HCEC 1CT (cell line): ENCODE measurements around the gene MST1R.
"Not testable (repeated sequence)": the region's sequence is repeated elsewhere in the genome, so short reads cannot be mapped to it uniquely, and the experiment has no call there.

Experiments used
- DNase-seq: peaks from one replicate; pipeline ENCODE4 v3.0.0-alpha.2; 2017

Gene MST1R

GRCh38 chr3:49903451-49904424 is at the start of gene MST1R:
MST1R (minus strand) TSS chr3:49903873; CDS start chr3:49903609, 264 bp downstream.
- DNase-seq = no peak

DNA sequence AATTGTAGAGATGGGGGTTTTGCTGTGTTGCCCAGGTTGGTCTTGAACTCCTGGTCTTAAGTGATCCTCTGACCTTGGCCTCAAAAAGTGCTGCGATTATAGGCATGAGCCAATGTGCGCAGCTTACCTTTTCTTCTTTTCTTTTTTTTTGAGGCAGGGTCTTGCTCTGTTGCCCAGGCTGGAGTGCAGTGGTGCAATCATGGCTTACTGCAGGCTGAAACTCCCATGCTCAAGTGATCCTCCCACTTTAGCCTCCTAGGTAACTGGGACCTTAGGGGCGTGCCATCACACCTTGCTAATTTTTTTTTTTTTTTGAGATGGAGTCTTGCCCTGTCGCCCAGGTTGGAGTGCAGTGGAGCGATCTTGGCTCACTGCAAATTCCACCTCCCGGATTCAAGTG is 49.3 kb upstream of the MST1R start:
- no peak for DNase-seq

DNA sequence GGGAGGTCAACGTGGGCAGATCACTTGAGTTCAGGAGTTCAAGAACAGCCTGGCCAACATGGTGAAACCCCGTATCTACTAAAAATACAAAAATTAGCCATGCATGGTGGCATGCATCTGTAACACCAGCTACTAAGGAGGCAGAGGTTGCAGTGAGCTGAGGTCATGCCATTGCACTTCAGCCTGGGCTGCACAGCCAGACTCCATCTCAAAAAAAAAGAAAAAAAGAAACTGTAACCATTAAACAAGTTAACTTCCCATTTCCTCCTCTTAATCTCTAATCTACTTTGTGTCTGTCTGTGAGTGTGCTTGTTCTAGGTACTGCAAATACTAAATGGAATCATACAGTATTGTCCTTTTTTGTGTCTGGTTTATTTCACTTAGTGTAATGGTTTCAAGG is 39.0 kb upstream of the MST1R start:
- no peak for DNase-seq

DNA sequence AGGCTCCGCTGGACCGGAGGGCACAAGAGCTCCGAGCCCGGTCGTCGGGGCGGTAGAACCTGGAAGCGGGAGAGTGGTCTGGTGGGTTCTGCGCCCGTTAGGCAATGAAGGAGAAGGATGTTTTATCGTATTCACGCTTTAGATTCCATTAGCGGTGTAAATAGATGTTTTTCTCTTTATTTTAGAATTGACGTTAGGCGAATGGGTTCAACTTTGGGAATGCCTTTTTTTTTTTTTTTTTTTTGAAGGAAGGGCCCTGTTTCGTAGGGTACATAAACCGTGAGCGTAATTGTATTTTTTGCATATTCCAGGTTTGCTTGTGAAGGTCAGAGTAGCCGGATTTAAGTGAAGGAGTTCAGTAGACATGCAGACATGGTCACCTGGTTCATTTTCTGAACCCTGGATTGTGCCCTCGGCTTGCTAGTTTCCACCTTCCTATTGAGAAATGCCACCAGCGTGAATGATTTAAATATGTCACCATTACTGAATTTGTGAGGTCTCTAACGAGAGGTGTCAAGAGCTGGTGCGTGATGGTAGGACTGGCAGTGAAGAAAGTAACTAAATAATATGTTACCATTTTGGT is 37.1 kb upstream of the MST1R start:
- no peak for DNase-seq

GRCh38 chr3:49939858-49940666 is 36.4 kb upstream of the MST1R start, which contains the start of gene RBM6:
RBM6 (plus strand) TSS chr3:49940150; CDS start chr3:49962642, 22,492 bp downstream.
- peak; percentile 100 for DNase-seq

DNA sequence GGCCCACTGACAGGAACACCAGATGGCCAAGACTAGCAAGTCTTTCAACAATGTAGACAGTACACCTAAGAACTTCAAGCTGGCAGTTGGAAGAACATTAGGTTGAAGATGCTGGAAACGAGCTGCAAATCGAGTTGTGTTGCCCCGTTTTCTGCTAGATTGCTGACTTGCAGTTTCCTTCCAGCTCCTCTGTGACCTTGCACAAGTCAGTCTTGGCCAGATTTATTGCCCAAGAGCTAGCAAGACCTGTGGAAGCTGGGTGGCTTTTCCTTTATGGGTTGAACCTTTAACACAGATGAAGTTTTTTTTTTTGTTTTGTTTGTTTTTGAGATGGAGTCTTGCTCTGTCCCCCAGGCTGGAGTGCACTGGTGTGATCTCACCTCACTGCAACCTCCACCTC is 33.4 kb upstream of the MST1R start:
- DNase-seq = no peak

DNA sequence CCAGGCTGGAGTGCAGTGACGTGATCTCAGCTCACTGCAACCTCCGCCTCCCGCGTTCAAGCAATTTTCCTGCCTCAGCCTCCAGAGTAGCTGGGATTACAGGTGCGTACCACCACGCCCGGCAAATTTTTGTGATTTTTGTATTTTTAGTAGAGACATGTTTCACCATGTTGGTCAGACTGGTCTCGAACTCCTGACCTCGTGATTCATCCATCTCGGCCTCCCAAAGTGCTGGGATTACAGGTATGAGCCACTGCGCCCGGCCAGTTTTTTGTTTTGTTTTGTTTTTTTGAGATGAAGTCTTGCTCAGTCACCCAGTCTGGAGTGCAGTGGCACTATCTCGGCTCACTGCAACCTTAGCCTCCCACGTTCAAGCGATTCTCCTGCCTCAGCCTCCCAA is 28.6 kb upstream of the MST1R start:
- DNase-seq = not testable (repeated sequence)

GRCh38 chr3:49930922-49931321 is 27.2 kb upstream of the MST1R start:
- no peak for DNase-seq

GRCh38 chr3:49930168-49930690 is 26.6 kb upstream of the MST1R start:
- no peak for DNase-seq

DNA sequence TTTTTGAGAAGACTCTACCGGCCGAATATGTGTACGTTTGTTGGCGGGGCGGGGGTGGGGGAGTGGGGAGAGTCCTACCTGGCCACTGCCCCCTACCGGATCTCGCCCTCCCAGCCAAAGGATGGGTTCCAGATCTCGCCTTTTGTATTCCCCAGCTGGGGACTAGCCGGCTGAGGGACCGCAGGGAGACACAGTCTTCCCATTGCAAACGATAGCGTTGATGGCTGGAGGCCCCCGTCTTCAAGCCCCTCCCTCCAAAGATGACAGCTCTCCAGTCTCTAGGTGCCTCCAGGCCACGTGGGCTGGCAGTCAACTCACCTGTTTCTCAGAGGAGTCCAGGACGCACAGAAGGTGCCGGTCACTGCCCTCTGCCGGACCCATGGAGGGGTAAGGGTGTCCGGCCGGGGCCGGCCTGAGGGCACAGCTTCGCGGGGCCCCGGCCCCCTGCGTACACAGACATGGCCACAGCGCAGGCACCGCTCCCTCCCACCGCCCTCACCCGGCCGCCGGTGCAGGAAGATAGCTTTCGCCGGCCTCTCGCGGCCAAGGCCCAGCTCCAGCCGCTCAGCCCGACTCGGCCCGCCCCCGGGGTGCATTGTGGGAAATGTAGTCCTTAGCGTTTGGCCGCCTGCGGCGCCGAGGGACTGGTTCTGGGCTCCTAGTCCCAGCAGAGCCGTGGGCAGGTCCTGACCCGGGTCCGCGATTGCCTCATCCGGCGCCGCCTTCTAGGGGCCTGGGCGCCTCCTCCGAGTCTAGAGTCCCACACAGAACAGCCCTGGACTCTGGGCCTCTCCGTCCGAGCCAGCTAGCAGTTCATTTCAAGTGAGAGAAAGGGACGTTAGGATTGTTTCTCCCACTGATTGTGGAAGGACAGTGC is 25.9 kb upstream of the MST1R start, which contains the start of gene MON1A:
Gene MON1A, minus strand, starts transcription at position 521 of the 877 bp plus-strand sequence. CDS start 16,465 bp downstream, outside the sequence.
- DNase-seq = peak; percentile 90

- no peak for DNase-seq
Measured at GRCh38 chr3:49928481-49929017, 24.9 kb upstream of the MST1R start.

DNA sequence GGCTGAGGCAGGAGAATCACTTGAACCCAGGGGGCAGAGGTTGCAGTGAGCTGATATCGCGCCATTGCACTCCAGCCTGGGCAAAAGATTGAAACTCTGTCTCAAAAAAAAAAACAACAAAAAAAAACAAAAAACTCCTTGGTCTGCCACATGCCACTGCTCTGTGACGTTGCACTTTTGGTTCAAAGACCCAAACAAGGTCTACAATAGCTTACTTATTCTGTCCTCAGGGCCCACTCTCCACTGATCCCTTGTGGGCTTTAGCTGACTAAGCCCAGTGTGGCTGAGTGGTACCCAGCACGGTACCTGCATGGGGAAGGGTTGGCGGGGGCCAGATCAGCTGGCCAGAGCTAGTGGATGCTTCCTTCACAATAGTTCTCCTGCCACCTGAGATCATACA is 24.1 kb upstream of the MST1R start:
- DNase-seq = no peak

DNA sequence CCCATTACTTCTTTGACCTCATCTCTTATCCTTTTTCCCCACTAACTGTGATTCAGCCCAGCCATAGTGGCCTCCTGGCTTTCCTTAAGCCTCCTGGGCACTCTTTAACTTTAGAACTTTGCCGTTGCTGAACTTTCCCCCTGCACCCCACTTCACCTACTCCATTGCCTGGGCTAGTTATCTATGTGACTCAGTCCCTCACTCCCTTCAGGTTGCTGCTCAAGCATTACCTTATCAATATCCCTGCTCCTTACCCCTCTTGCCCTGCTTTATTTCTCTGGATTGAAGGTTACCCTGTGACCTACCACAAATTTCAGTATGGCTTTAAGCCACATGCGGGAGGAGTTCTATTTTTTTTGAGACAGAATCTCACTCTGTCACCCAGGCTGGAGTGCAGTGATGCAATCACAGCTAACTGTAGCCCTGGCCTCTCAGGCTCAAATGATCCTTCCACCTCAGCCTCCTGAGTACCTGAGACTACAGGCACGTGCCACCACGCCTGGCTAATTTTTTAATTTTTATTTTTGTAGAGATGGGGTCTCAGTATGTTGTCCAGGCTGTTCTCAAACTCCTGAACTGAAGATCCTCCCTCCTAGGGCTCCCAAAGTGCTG is 22.6 kb upstream of the MST1R start:
- no peak for DNase-seq

DNA sequence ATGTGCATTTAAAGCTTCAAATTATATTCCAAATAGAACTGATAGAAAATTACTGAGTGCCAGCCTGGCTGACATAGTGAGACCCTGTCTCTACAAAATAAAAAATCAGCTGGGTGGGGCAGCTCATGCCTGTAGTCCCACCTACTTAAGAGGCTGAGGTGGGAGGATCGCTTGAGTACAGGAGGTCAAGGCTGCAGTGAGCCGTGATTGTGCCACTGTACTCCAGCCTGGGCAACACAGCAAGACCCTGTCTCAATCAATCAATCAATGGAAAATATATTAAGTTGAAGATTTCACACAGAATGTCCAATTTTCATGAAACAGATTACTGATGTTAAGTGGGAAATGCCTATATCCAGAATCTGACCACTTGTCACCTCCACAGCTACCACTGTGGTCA is 21.8 kb upstream of the MST1R start:
- no peak for DNase-seq

DNA sequence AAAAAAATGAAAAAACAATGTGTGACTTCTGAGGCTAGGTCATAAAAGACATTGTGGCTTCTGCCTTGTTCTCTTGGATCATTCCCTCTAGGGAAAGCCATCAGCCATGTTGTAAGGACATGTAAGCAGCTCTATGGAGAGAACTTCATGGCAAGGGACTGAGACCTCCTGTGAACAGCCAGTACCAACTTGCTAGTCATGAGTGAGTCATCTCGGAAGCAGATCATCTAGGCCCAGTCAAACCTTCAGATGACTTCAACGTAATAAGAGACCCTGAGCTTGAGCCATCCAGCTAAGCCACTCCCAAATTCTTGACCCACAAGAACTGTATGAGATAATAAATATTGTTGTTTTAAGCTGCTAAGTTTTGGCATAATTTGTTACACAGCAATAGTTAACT is 21.0 kb upstream of the MST1R start:
- peak; percentile 94 for DNase-seq

DNA sequence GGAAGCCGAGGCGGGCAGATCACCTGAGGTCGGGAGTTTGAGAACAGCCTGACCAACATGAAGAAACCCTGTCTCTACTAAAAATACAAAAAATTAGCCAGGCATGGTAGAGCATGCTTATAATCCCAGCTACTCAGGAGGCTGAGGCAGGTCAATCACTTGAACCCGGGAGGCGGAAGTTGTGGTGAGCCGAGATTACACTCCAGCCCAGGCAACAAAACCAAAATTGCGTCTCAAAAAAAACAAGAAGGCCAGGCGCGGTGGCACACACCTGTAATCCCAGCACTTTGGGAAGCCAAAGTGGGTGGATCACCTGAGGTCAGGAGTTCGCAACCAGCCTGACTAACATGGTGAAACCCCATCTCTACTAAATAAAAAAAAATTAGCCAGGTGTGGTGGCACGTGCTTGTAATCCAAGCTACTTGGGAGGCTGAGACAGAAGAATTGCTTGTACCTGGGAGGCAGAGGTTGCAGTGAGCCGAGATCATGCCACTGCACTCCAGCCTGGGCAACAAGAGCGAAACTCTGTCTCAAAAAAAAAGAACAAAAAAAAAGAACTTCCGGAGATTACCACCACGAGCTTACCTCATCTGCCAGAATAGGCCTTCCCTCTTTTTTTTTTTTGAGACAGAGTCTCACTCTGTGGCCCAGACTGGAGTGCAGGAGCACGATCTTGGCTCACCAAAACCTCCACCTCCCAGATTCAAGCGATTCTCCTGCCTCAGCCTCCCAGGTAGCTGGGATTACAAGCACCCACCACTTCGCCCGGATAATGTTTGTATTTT is 14.3 kb upstream of the MST1R start:
- DNase-seq = not testable (repeated sequence)

DNA sequence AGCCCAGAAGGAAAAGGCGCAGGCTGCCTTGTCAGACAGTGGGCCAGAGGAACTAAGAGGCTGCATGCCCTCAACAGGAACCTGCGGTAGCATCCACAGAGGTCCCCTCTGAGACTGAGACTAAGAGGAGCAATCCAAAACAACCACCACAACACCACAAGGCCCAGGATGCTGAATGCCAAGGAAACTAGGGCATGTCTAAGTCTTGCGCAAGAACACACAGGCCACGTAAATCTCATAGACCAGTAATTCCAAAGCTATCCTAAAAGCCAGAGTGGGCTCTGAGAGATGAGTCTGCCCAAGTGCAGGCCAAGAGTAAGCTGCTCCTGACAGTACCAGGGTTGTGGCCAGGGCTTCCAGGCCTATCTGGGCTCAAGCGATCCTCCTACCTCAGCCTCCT is 13.0 kb upstream of the MST1R start:
- DNase-seq = peak; percentile 49

- DNase-seq = no peak
Measured at GRCh38 chr3:49914906-49915305, 11.2 kb upstream of the MST1R start.

- no peak for DNase-seq
Measured at GRCh38 chr3:49912881-49913281, 9.2 kb upstream of the MST1R start.

- DNase-seq = no peak
Measured at GRCh38 chr3:49911611-49912010, 7.9 kb upstream of the MST1R start.

- no peak for DNase-seq
Measured at GRCh38 chr3:49911124-49911420, 7.4 kb upstream of the MST1R start.
